HepG2 (cell line): Measurements from ENCODE around the gene NANOS1. TPM values are rescaled to one million over a fixed set of nuclear protein-coding genes. Genes with fewer than 3 reads are reported as not detected.

Experiments used
- ATAC-seq: fragments of 200-7000 bp; cut with Tn5 transposase; 3 replicates; pipeline ENCODE4 v1.9.1; 2020; ENCODE audit warnings: mild to moderate bottlenecking, moderate library complexity
- BruUV-seq: library from RNA; stranded (reverse); fragments of 400-500 nt; replicated peaks from 2 replicates; lab custom pipeline; 2021; lab: Mats Ljungman, UMichigan
- CTCF ChIA-PET: fragments of 300-600 bp; formaldehyde crosslinking; extraction: SDS; loops from one replicate; lab custom pipeline; 2021; ENCODE audit warnings: low total read pairs, inconsistent platforms, low intra/inter-chr PET ratio; lab: Yijun Ruan, JAX
- POLR2A ChIA-PET: fragments of 350-600 bp; sonication (Branson Sonifier 250); formaldehyde crosslinking; loops from one replicate; lab custom pipeline; 2020; ENCODE audit warnings: antibody characterized with exemption, inconsistent platforms; lab: Yijun Ruan, JAX
- DNase-seq: peaks from one replicate; pipeline ENCODE4 v3.0.0-alpha.2; 2015; ENCODE audit warnings: low spot score
- FAIRE-seq: peaks from 3 replicates; lab custom pipeline; 2011; peaks lifted over from hg19 to GRCh38; lab: Jason Lieb, UNC
- H2AFZ ChIP-seq: one replicate; pipeline ENCODE4 v1.6.1; 2011; ENCODE audit warnings: low read length, inconsistent platforms
- H3K27ac ChIP-seq: fragments of 300-600 bp; 3 replicates; pipeline ENCODE4 v1.8.0; 2011; ENCODE audit warnings: mixed run types, mild to moderate bottlenecking, mixed read lengths, low read length, inconsistent platforms; ENCODE audit not compliant: insufficient read depth; ENCODE audit errors: extremely low read length
- H3K27me3 ChIP-seq, 2 experiments: fragments of 200-600 bp in 1 of 2; 2 replicates in 1 of 2; 3 replicates in 1 of 2; pipeline versions ENCODE4 v1.6.0 to v1.8.0; 2011; ENCODE audit warnings: low read length in 2 of 2, mild to moderate bottlenecking in 2 of 2, moderate library complexity in 2 of 2, inconsistent platforms in 1 of 2; ENCODE audit not compliant: insufficient read depth in 2 of 2, control insufficient read depth in 1 of 2
- H3K36me3 ChIP-seq, 2 experiments: fragments of 200-600 bp in 1 of 2; replicated peaks in 1 of 2; 2 replicates in 1 of 2; 3 replicates in 1 of 2; pipeline versions ENCODE4 v1.5.1 to v1.8.0; 2011; ENCODE audit warnings: low read length in 2 of 2, inconsistent platforms in 1 of 2; ENCODE audit not compliant: insufficient read depth in 2 of 2, control insufficient read depth in 1 of 2
- H3K4me1 ChIP-seq: 2 replicates; pipeline ENCODE4 v1.5.1; 2012; ENCODE audit warnings: low read length, inconsistent platforms; ENCODE audit not compliant: insufficient read depth
- H3K4me2 ChIP-seq: 2 replicates; pipeline ENCODE4 v1.6.0; 2011; ENCODE audit warnings: low read depth, low read length, inconsistent platforms
- H3K4me3 ChIP-seq, 3 experiments: fragments of 200-600 bp in 1 of 3; sonication (generic), shearing (Covaris generic) in 1 of 3; replicated peaks in 1 of 3; 2 replicates each; pipeline ENCODE4 v1.5.1; 2011 to 2016; ENCODE audit warnings: low read length in 3 of 3, inconsistent platforms in 2 of 3, low read depth in 2 of 3, mild to moderate bottlenecking in 2 of 3, control low read depth in 1 of 3, mixed read lengths in 1 of 3; ENCODE audit not compliant: insufficient read depth in 1 of 3
- H3K79me2 ChIP-seq: one replicate; pipeline ENCODE4 v1.6.1; 2011; ENCODE audit warnings: low read length, inconsistent platforms; ENCODE audit not compliant: insufficient read depth
- H3K9ac ChIP-seq: 2 replicates; pipeline ENCODE4 v1.6.0; 2011; ENCODE audit warnings: mild to moderate bottlenecking, low read depth, low read length, inconsistent platforms; ENCODE audit not compliant: insufficient read depth
- H3K9me3 ChIP-seq: 2 replicates; pipeline ENCODE4 v1.5.1; 2012; ENCODE audit warnings: mild to moderate bottlenecking, low read length
- H4K20me1 ChIP-seq: 2 replicates; pipeline ENCODE4 v1.6.0; 2011; ENCODE audit warnings: inconsistent platforms, mild to moderate bottlenecking, low read length, moderate library complexity; ENCODE audit not compliant: insufficient read depth
- CREBL2 ChIP-seq: sonication (generic); formaldehyde crosslinking; IDR thresholded peaks from 2 replicates; pipeline ENCODE4 v1.8.1; 2023; ENCODE audit warnings: missing genetic modification reagents, mild to moderate bottlenecking, borderline replicate concordance
- KLF16 ChIP-seq, 2 experiments: sonication (generic) in 1 of 2; formaldehyde crosslinking in 1 of 2; IDR thresholded peaks; 2 replicates each; pipeline versions ENCODE4 v1.6.1 to v1.8.0; 2016 to 2023; ENCODE audit warnings: missing genetic modification reagents in 2 of 2, missing compliant biosample characterization in 1 of 2
- POLR2G ChIP-seq: fragments of 200-400 bp; formaldehyde crosslinking; IDR thresholded peaks from 2 replicates; pipeline ENCODE4 v1.6.1; 2018; ENCODE audit warnings: mild to moderate bottlenecking, low read depth, low read length, moderate library complexity
- PTBP1 ChIP-seq: fragments of 200-400 bp; formaldehyde crosslinking; IDR thresholded peaks from 2 replicates; pipeline ENCODE4 v1.6.1; 2018; ENCODE audit warnings: low read length, low read depth; ENCODE audit not compliant: poor library complexity, severe bottlenecking
- RBFOX2 ChIP-seq: fragments of 200-400 bp; formaldehyde crosslinking; IDR thresholded peaks from 2 replicates; pipeline ENCODE4 v1.6.1; 2017; ENCODE audit warnings: low read depth, mild to moderate bottlenecking, low read length
- SAP130 ChIP-seq: IDR thresholded peaks from 2 replicates; pipeline ENCODE4 v1.6.1; 2016; ENCODE audit warnings: low read depth
- TGIF2 ChIP-seq: IDR thresholded peaks from 2 replicates; pipeline ENCODE4 v1.6.1; 2016; ENCODE audit warnings: control low read depth, missing compliant biosample characterization
- ZFP62 ChIP-seq: sonication (generic); formaldehyde crosslinking; IDR thresholded peaks from 2 replicates; pipeline ENCODE4 v1.4.0; 2020; ENCODE audit warnings: missing genetic modification reagents
- ZNF263 ChIP-seq: sonication (generic); formaldehyde crosslinking; IDR thresholded peaks from 2 replicates; pipeline ENCODE4 v1.4.0; 2020; ENCODE audit warnings: missing genetic modification reagents
- WGBS: methylation state at CpG from one replicate; pipeline ENCODE4 v1.1.6; 2017; ENCODE audit warnings: low lambda C conversion rate; 5-methylcytosine and 5-hydroxymethylcytosine counted together
- in situ Hi-C: cut with HindIII; loops from 2 replicates; pipeline ENCODE4 v1.10.0; 2017; ENCODE audit warnings: low pct_unique_long_range_greater_than_20kb; ENCODE audit not compliant: extremely low pct_ligation_motif_present
- intact Hi-C: fragments of 100-400 bp; cut with micrococcal nuclease; formaldehyde crosslinking; loops from one replicate; pipeline ENCODE4 v1.10.0; 2022; ENCODE audit not compliant: unreplicated experiment
- polyA plus RNA-seq, 8 experiments: library from polyadenylated mRNA; depleted of rRNA in 3 of 8; stranded (reverse) in 7 of 8; unstranded in 1 of 8; fragments of >200 nt; fragmentation: Illumina TruSeq in 4 of 8; extraction: Trizol in 4 of 8; gene quantifications; 2 replicates each; pipeline versions ENCODE4 v1.2.1 to v1.2.3, GENCODE V29; 2011 to 2016; ENCODE audit warnings: low read depth in 4 of 8, missing spikeins in 1 of 8, mixed read lengths in 1 of 8; ENCODE audit not compliant: insufficient read depth in 1 of 8
- total RNA-seq, 5 experiments: library from RNA; depleted of rRNA; stranded (reverse); fragments of >200 nt; fragmentation: Illumina TruSeq; extraction: Trizol; gene quantifications; 2 replicates each; pipeline ENCODE4 v1.2.3, GENCODE V29; 2016; ENCODE audit warnings: low read depth in 1 of 5

NANOS1 gene
- total and polyA plus RNA-seq, 2 of the 13 experiments (the other 11 are each of a cell fraction or from before 2014, with no cell fraction given): 1.7 to 2.2 TPM

GRCh38 chr10:119078422-119079179, 49.1 kb downstream of the NANOS1 start:
- Histone ChIP-seq H3K4me2 (peak overlapping the region; percentile 83), H3K36me3 (peaks cover 2 to 6% of the 10 kb centered on the region in 2 experiments; a peak in 3 of 5 replicates), H2AFZ (no peak overlapping the region), H3K27ac (peak overlapping the region; percentile 94), H3K79me2 (peaks cover 74% of the 10 kb centered on the region), H3K4me1 (peaks cover 47% of the 10 kb centered on the region), H3K9ac (peak overlapping the region; percentile 95), H4K20me1 (peaks cover 63% of the 10 kb centered on the region), H3K27me3 (no peaks in the 10 kb centered on the region; a peak in 1 of 5 replicates), H3K9me3 (no peaks in the 10 kb centered on the region), H3K4me3 (peak overlapping the region; percentile 79 to 99 (median 90); a peak in 5 of 6 replicates)
- WGBS: 8% methylated on average over 10 of the region's 10 CpGs
- POLR2A ChIA-PET: interaction anchor here (0.5 to 3.3 kb wide), 3 partner anchors 26 to 329 kb away, joined by 3 to 26 read pairs (median 5); partner anchors contain the start of gene DENND10
- in situ Hi-C loops (loop anchor here (5.0 kb wide), 1 partner anchor 46 kb away; no protein-coding TSS in a partner anchor), intact Hi-C loops (loop anchor here (5.0 kb wide), 1 partner anchor 46 kb away; no protein-coding TSS in a partner anchor)
- no peak for DNase-seq
- FAIRE-seq: no peak
- CTCF ChIA-PET: no interaction called here
- TSS peak; percentile 61 for BruUV-seq
- no peak for ATAC-seq
- TF ChIP-seq KLF16 (CRISPR knock-in tag; IDR thresholded peaks at IDR 0.05): peak in 1 of 2 experiments; percentile 34; a peak in 1 of 4 replicates
- TF ChIP-seq POLR2G: peak; percentile 24; the same call in 1 of the 2 replicates
- TF ChIP-seq PTBP1: no peak
- 0 out of 2 replicates have a peak, but pooled peaks have one; percentile 47 for TF ChIP-seq RBFOX2
- peak; percentile 26; the same call in 1 of the 2 replicates for TF ChIP-seq SAP130 (CRISPR knock-in tag)
- TF ChIP-seq CREBL2 (CRISPR knock-in tag): no peak
- TF ChIP-seq ZFP62 (CRISPR knock-in tag): no peak
- no peak for TF ChIP-seq TGIF2 (CRISPR knock-in tag)
- TF ChIP-seq ZNF263 (CRISPR knock-in tag): no peak
